Embryonic facial prominence (tissue), 1 donor: ENCODE data around the gene WDFY1.

Experiments
- DNase-seq: peaks from one replicate; pipeline ENCODE4 v3.0.0-alpha.2; 2016; ENCODE audit errors: extremely low spot score

Gene WDFY1

GRCh38 chr2:223930103-223930976 is 14.8 kb downstream of the WDFY1 start:
- DNase-seq, result no peak

- DNase-seq, result no peak
Observed at GRCh38 chr2:223929571-223930102, 15.5 kb downstream of the WDFY1 start.

- no peak for DNase-seq
Observed at GRCh38 chr2:223928113-223929006, 16.8 kb downstream of the WDFY1 start.

GRCh38 chr2:223925106-223925505 is 20.0 kb downstream of the WDFY1 start:
- no peak for DNase-seq

- no peak for DNase-seq
Observed at GRCh38 chr2:223923976-223924375, 21.2 kb downstream of the WDFY1 start.

GRCh38 chr2:223922308-223922707 is 22.8 kb downstream of the WDFY1 start:
- no peak for DNase-seq

- no peak for DNase-seq
Observed at GRCh38 chr2:223921204-223921603, 23.9 kb downstream of the WDFY1 start.

- no peak for DNase-seq
Observed at GRCh38 chr2:223920109-223920508, 25.0 kb downstream of the WDFY1 start.

- no peak for DNase-seq
Observed at GRCh38 chr2:223918671-223919134, 26.4 kb downstream of the WDFY1 start.

- DNase-seq, result no peak
Observed at GRCh38 chr2:223916181-223916920, 28.8 kb downstream of the WDFY1 start.

- no peak for DNase-seq
Observed at GRCh38 chr2:223915071-223915470, 30.1 kb downstream of the WDFY1 start.

- DNase-seq, result no peak
Observed at GRCh38 chr2:223914324-223914723, 30.8 kb downstream of the WDFY1 start.

GRCh38 chr2:223909001-223909741 is 36.0 kb downstream of the WDFY1 start:
- no peak for DNase-seq

- DNase-seq, result no peak
Observed at GRCh38 chr2:223908304-223908998, 36.7 kb downstream of the WDFY1 start.

- no peak for DNase-seq
Observed at GRCh38 chr2:223905996-223906395, 39.1 kb downstream of the WDFY1 start.

- DNase-seq, result no peak
Observed at GRCh38 chr2:223901854-223902253, 43.3 kb downstream of the WDFY1 start.

GRCh38 chr2:223901311-223901710 is 43.8 kb downstream of the WDFY1 start:
- no peak for DNase-seq

GRCh38 chr2:223900531-223900930 is 44.6 kb downstream of the WDFY1 start:
- no peak for DNase-seq

- DNase-seq, result no peak
Observed at GRCh38 chr2:223900066-223900465, 45.1 kb downstream of the WDFY1 start.

- no peak for DNase-seq
Observed at GRCh38 chr2:223897669-223898330, 47.3 kb downstream of the WDFY1 start.
